GM13976 (cell line): ENCODE data around the gene SLC37A1.

Experiments
- DNase-seq: peaks from one replicate; pipeline ENCODE4 v3.0.0; 2012; ENCODE audit warnings: low spot score
- CTCF ChIP-seq: IDR thresholded peaks from 2 replicates; pipeline ENCODE4 v1.5.1; 2012; ENCODE audit warnings: borderline replicate concordance, mild to moderate bottlenecking; ENCODE audit not compliant: insufficient read depth; ENCODE audit errors: extremely low read depth, missing control alignments, control extremely low read depth
- in situ Hi-C: fragments of 300-500 bp; cut with MboI; formaldehyde crosslinking; loops from one replicate; pipeline ENCODE4 v1.12.0; 2022; ENCODE audit warnings: low sequenced_read_pairs, mixed read lengths, inconsistent platforms; ENCODE audit not compliant: unreplicated experiment

The SLC37A1 gene

GRCh38 chr21:42607102-42607501 lies 93.5 kb downstream of the SLC37A1 start:
- in situ Hi-C loops = no loop called here
- no peak for TF ChIP-seq CTCF
- no peak for DNase-seq

GRCh38 chr21:42607525-42608102 lies 94.0 kb downstream of the SLC37A1 start:
- TF ChIP-seq CTCF = no peak
- no peak for DNase-seq
- in situ Hi-C loops = no loop called here

GRCh38 chr21:42608446-42608845 lies 94.8 kb downstream of the SLC37A1 start:
- no peak for TF ChIP-seq CTCF
- in situ Hi-C loops = no loop called here
- DNase-seq = no peak

GRCh38 chr21:42609811-42610210 lies 96.2 kb downstream of the SLC37A1 start:
- in situ Hi-C loops = no loop called here
- DNase-seq = no peak
- TF ChIP-seq CTCF = no peak

GRCh38 chr21:42611852-42612251 lies 98.2 kb downstream of the SLC37A1 start:
- TF ChIP-seq CTCF = no peak
- DNase-seq = no peak
- in situ Hi-C loops = no loop called here

GRCh38 chr21:42612390-42612789 lies 98.7 kb downstream of the SLC37A1 start:
- in situ Hi-C loops = no loop called here
- no peak for DNase-seq
- TF ChIP-seq CTCF = no peak

GRCh38 chr21:42613756-42614155 lies 100.1 kb downstream of the SLC37A1 start:
- in situ Hi-C loops = no loop called here

More at GRCh38 chr21:42613756-42614155, 100.1 kb downstream of the SLC37A1 start:
- DNase-seq = no peak
- no peak for TF ChIP-seq CTCF
